T-helper 9 cell (primary cell): ENCODE results near the gene ZNF579.
"Not testable (repeated sequence)": the region's sequence is repeated elsewhere in the genome, so short reads cannot be mapped to it uniquely, and the experiment has no call there.

ENCODE experiments used
- DNase-seq: peaks from one replicate; pipeline ENCODE4 v3.0.0-alpha.2; 2020

ZNF579 gene

DNA sequence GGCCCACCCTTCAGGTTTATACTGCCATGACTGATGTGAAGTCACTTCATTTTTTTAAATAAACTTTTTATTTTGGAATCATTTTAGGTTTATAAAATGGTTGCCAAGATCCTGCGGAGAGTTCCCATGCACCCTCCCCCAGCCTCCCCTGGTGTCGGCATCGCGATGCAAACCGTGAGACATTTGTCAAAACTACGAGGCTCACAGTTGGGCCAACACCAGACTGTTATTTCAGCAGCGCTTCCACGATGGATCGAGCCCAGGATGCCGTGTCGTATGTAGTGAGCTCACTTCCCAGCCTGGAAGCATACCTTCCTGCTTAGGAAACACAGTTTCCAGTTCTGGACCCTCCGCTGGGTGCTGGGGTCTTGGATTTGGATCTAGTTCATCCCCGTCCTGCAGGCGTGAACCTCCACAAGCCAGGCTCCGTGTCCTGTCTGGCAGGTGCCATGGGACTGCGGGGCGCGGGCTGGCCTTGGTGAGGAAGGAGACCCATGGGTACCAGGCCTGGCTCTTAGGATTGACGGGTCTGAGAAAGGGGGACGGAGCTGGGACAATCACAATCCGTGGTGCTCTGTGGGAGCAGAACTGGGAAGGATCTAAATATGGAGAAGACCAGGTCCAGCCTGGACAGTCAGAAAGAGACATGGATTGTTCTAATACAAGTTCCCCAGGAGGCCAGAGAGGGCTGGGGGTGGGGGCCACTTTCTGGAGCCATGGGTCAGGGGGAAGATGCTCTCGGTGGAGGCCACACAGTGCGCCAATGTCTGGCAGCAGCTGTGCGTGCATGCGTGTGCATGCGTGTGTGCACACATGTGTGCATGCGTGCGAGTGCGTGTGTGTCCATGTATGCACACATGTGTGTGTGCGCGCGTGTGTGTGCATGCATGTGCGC, 41.3 kb downstream of the ZNF579 start:
- no peak for DNase-seq

DNA sequence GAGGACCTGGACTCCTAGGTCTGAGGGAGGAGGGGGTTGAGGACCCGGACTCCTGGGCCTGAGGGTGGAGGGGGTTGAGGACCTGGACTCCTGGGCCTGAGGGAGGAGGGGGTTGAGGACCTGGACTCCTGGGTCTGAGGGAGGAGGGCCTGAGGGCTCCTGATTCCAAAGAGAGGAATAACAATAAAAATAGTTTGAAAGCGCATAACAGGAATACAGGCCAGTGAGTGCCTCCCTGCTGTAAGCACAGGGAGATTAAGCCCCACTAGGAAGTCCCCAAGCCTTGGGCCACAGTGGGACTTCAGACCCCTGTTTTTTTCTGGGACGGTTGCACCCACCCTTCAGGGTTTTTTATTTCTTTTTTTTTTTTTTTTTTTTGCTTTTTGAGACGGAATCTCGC, 42.5 kb downstream of the ZNF579 start:
- DNase-seq: no peak

GRCh38 chr19:55537741-55538111, 42.9 kb downstream of the ZNF579 start:
- no peak for DNase-seq

DNA sequence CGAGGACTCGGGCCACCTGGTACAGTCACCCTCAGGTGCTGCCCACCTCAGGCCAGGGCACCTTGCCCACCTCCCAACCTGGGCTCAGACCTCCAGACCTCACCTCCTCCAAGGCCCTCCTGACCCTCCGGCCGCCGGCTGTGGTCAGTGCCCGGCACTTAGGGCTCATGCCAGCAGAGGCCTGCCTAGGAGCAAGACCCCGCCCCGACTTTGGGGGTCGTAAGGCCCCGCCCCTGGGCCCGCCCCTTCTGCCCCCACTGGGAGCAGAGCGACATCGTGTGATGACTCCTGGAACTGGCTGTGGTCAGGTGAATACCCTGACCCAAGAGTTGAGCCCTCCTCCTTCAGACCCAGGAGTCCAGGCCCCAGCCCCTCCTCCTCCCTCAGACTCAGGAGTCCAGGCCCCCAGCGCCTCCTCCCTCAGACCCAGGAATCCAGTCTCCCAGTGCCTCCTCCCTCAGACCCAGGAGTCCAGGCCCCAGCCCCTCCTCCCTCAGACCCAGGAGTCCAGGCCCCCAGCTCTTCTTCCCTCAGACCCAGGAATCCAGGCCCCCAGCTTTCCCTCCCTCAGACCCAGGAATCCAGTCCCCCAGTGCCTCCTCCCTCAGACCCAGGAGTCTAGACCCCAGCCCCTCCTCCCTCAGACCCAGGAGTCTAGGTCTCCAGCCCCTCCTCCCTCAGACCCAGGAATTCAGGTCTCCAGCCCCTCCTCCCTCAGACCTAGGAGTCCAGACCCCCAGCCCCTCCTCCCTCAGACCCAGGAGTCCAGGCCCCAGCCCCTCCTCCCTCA, 43.5 kb downstream of the ZNF579 start, which contains the start of gene SBK2:
SBK2 (minus strand) TSS at position 183 of the 790 bp plus-strand sequence. CDS start 839 bp downstream, outside the sequence.
- DNase-seq: no peak

DNA sequence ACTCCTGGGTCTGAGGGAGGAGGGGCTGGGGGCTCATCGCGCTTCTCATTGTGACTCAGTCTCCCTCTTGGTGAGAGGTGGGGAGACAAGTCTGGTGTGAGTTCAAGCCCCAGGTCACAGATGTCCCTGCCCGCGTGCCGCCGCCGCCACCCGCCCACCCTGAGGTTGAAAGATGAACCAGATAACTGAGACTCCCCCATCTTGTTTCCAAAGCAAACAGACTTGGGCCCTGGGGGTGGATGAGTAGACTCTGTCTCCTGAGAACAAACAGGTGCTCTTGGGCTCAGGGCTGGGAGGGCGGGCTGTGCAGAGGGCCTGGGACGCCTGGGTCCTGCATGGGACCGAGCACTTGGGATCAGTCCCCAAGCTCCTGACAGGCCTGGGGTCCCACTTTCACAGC, 44.3 kb downstream of the ZNF579 start:
- no peak for DNase-seq

GRCh38 chr19:55535965-55536350, 44.7 kb downstream of the ZNF579 start:
- DNase-seq: no peak

- DNase-seq: no peak
These were observed 45.3 kb downstream of the ZNF579 start for GRCh38 chr19:55535173-55535964.

DNA sequence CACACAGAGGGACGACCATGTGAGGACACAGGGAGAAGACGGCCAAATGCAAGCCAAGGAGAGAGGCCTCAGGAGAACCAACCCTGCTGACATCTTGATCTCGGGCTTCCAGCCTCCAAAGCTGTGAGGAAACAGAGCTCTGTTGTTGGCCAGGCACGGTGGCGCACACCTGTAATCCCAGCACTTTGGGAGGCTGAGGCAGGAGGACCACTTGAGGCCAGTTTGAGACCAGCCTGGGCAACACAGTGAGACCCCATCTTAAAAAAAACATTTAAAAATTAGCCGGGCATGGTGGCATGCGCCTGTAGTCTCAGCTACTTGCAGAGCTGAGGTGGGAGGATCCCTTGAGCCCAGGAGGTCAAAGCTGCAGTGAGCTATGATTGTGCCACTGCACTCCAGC, 46.4 kb downstream of the ZNF579 start:
- not testable (repeated sequence) for DNase-seq

DNA sequence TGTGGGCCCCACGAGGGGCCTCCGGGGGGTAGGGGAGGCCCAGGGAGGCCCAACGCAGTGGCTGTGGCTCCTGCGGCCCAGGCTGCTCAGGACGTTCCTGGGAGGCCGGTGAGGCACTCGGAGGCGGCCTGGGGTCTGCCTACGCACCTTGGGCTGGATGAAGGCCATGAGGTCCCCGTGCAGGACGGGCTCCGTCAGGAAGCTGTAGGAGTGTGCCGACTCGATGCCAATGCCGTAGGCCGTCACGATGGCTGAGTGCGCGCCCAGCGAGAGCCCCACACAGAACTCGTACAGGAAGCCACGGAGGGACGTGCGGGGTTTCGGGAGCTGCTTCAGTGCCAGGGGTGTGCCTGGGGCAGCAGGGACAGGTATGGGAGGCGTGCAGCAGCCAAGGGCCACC, 49.7 kb downstream of the ZNF579 start:
- DNase-seq: no peak

- no peak for DNase-seq
These were observed 50.9 kb downstream of the ZNF579 start for GRCh38 chr19:55529636-55530234.

DNA sequence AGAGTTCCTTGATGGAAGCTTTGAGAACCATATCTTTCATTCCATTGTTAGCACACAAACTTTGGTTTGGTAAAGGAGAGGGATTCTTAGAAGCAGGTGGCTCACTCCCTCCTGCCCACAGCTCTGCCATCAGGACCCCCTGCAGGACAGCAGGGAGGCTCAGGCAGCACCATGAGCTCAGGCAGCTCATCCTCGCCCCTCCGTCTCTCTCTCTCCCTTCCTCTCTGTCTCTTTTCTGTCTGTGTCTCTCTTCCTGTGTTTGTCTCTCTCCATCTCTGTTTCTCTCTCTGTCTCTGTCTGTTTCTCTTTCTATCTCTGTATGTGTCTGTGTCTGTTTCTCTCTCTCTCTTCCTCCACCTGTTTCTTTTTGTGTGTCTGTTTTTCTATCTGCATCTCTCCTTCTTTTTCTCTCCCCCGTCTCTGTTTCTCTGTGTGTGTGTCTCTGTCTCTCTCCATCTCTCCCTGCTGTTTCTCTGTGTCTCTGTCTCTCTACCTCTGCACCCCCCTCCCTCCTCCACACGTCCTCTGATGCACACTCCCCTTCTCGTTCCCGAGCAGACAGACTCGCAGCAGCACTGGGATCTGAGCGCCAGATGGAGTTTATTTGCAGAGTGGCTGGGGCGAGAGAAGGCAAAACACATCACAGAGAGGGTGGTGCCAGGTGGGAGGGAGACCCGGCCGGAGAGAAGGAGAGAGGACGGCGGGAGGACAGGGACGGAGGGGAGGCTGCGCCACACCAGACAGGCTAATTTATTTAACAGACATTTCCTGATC, 52.4 kb downstream of the ZNF579 start:
- DNase-seq: no peak

GRCh38 chr19:55527197-55528029, 53.2 kb downstream of the ZNF579 start:
- DNase-seq: no peak
